ENCODE measurements around the gene GRHL1.
"Not testable (repeated sequence)": the region's sequence is repeated elsewhere in the genome, so short reads cannot be mapped to it uniquely, and the experiment has no call there.

GRHL1 gene

GRCh38 chr2:10028407-10028987 is 77.0 kb downstream of the GRHL1 start:
- peak overlapping the region; percentile 64 for H2AFZ ChIP-seq (ENCODE audit: low read depth, low read length)
- no peaks in the 10 kb centered on the region for H3K36me3 ChIP-seq (replicated peaks; ENCODE audit: low read depth, low read length)
- H3K4me1 ChIP-seq (ENCODE audit: low read length), result peaks cover 30% of the 10 kb centered on the region
- H4K20me1 ChIP-seq (ENCODE audit: insufficient read depth, low read length), result no peaks in the 10 kb centered on the region
- no peaks in the 10 kb centered on the region for H3K27me3 ChIP-seq (ENCODE audit: low read depth, low read length)
- peak overlapping the region; percentile 73 for H3K9ac ChIP-seq (ENCODE audit: low read length)
- no peaks in the 10 kb centered on the region for H3K9me3 ChIP-seq (ENCODE audit: insufficient read depth, low read length)
- H3K4me2 ChIP-seq (ENCODE audit: low read length), result peak overlapping the region; percentile 98
- peaks cover 6% of the 10 kb centered on the region; the same call in 1 of the 2 replicates for H3K79me2 ChIP-seq (ENCODE audit: low read length)
- TF ChIP-seq CTCF (IDR thresholded peaks at IDR 0.05; ENCODE audit: low read depth, low read length) (peak; percentile 71), EZH2phosphoT487 (IDR thresholded peaks at IDR 0.05; ENCODE audit: low read depth) (no peak)
- peak overlapping the region; percentile 62 for H3K27ac ChIP-seq (ENCODE audit: low read length)
- H3K4me3 ChIP-seq (ENCODE audit: low read length), result peak overlapping the region; percentile 78

- peak overlapping the region; percentile 73 for H3K9ac ChIP-seq (ENCODE audit: low read length)
- H3K27me3 ChIP-seq (ENCODE audit: low read depth, low read length), result no peaks in the 10 kb centered on the region
- no peaks in the 10 kb centered on the region for H4K20me1 ChIP-seq (ENCODE audit: insufficient read depth, low read length)
- H3K4me1 ChIP-seq (ENCODE audit: low read length), result peaks cover 30% of the 10 kb centered on the region
- TF ChIP-seq CTCF (IDR thresholded peaks at IDR 0.05; ENCODE audit: low read depth, low read length) (no peak), EZH2phosphoT487 (IDR thresholded peaks at IDR 0.05; ENCODE audit: low read depth) (no peak)
- peak overlapping the region; percentile 62 for H3K27ac ChIP-seq (ENCODE audit: low read length)
- H3K4me3 ChIP-seq (ENCODE audit: low read length), result peak overlapping the region; percentile 78
- H3K36me3 ChIP-seq (replicated peaks; ENCODE audit: low read depth, low read length), result no peaks in the 10 kb centered on the region
- H3K4me2 ChIP-seq (ENCODE audit: low read length), result peak overlapping the region; percentile 98
- peaks cover 6% of the 10 kb centered on the region; the same call in 1 of the 2 replicates for H3K79me2 ChIP-seq (ENCODE audit: low read length)
- H3K9me3 ChIP-seq (ENCODE audit: insufficient read depth, low read length), result no peaks in the 10 kb centered on the region
- H2AFZ ChIP-seq (ENCODE audit: low read depth, low read length), result peak overlapping the region; percentile 64
These were observed 77.7 kb downstream of the GRHL1 start for GRCh38 chr2:10028988-10029874.

GRCh38 chr2:10029875-10030223 is 78.4 kb downstream of the GRHL1 start:
- peaks cover 6% of the 10 kb centered on the region; the same call in 1 of the 2 replicates for H3K79me2 ChIP-seq (ENCODE audit: low read length)
- no peaks in the 10 kb centered on the region for H3K9me3 ChIP-seq (ENCODE audit: insufficient read depth, low read length)
- H3K4me3 ChIP-seq (ENCODE audit: low read length), result peak overlapping the region; percentile 78
- H2AFZ ChIP-seq (ENCODE audit: low read depth, low read length), result peak overlapping the region; percentile 64
- H3K9ac ChIP-seq (ENCODE audit: low read length), result peak overlapping the region; percentile 73
- no peaks in the 10 kb centered on the region for H3K36me3 ChIP-seq (replicated peaks; ENCODE audit: low read depth, low read length)
- no peaks in the 10 kb centered on the region for H4K20me1 ChIP-seq (ENCODE audit: insufficient read depth, low read length)
- no peaks in the 10 kb centered on the region for H3K27me3 ChIP-seq (ENCODE audit: low read depth, low read length)
- TF ChIP-seq CTCF (IDR thresholded peaks at IDR 0.05; ENCODE audit: low read depth, low read length) (no peak), EZH2phosphoT487 (IDR thresholded peaks at IDR 0.05; ENCODE audit: low read depth) (no peak)
- peak overlapping the region; percentile 98 for H3K4me2 ChIP-seq (ENCODE audit: low read length)
- peak overlapping the region; percentile 62 for H3K27ac ChIP-seq (ENCODE audit: low read length)
- H3K4me1 ChIP-seq (ENCODE audit: low read length), result peaks cover 30% of the 10 kb centered on the region

GRCh38 chr2:10030311-10030736 is 78.8 kb downstream of the GRHL1 start:
- Histone ChIP-seq H3K4me3 (ENCODE audit: low read length) (peak overlapping the region; percentile 78), H3K36me3 (replicated peaks; ENCODE audit: low read depth, low read length) (no peaks in the 10 kb centered on the region), H3K9ac (ENCODE audit: low read length) (peak overlapping the region; percentile 73), H3K4me1 (ENCODE audit: low read length) (peaks cover 30% of the 10 kb centered on the region), H3K27ac (ENCODE audit: low read length) (peak overlapping the region; percentile 62), H4K20me1 (ENCODE audit: insufficient read depth, low read length) (no peaks in the 10 kb centered on the region), H3K27me3 (ENCODE audit: low read depth, low read length) (no peaks in the 10 kb centered on the region), H2AFZ (ENCODE audit: low read depth, low read length) (peak overlapping the region; percentile 64), H3K79me2 (ENCODE audit: low read length) (peaks cover 6% of the 10 kb centered on the region; the same call in 1 of the 2 replicates), H3K9me3 (ENCODE audit: insufficient read depth, low read length) (no peaks in the 10 kb centered on the region), H3K4me2 (ENCODE audit: low read length) (peak overlapping the region; percentile 98)
- TF ChIP-seq CTCF (IDR thresholded peaks at IDR 0.05; ENCODE audit: low read depth, low read length), result no peak
- TF ChIP-seq EZH2phosphoT487 (IDR thresholded peaks at IDR 0.05; ENCODE audit: low read depth), result no peak

- not testable (repeated sequence) for H2AFZ ChIP-seq (ENCODE audit: low read depth, low read length); H3K27me3 ChIP-seq (ENCODE audit: low read depth, low read length); H4K20me1 ChIP-seq (ENCODE audit: insufficient read depth, low read length); H3K27ac ChIP-seq (ENCODE audit: low read length); H3K79me2 ChIP-seq (ENCODE audit: low read length); H3K9me3 ChIP-seq (ENCODE audit: insufficient read depth, low read length); H3K36me3 ChIP-seq (replicated peaks; ENCODE audit: low read depth, low read length)
- H3K4me2 ChIP-seq (ENCODE audit: low read length), result peak overlapping the region; percentile 98
- H3K9ac ChIP-seq (ENCODE audit: low read length), result peak overlapping the region; percentile 73
- H3K4me1 ChIP-seq (ENCODE audit: low read length), result peaks cover 30% of the 10 kb centered on the region
- H3K4me3 ChIP-seq (ENCODE audit: low read length), result peak overlapping the region; percentile 78
These were observed 79.3 kb downstream of the GRHL1 start for GRCh38 chr2:10030798-10031197.
